Psoas muscle (tissue), 8 donors: ENCODE measurements around the gene GABRR1. TPM values are rescaled to one million over a fixed set of nuclear protein-coding genes. Genes with fewer than 3 reads are reported as not detected.
"Not testable (repeated sequence)": the region's sequence is repeated elsewhere in the genome, so short reads cannot be mapped to it uniquely, and the experiment has no call there.

Experiments
- ATAC-seq, 4 donors: fragments of 200-7000 bp; cut with Tn5 transposase; one replicate each; pipeline ENCODE4 v1.9.1; 2020; ENCODE audit warnings: moderate library complexity in 3 of 4, mild to moderate bottlenecking in 2 of 4
- DNase-seq, 2 donors: peaks; one replicate each; pipeline ENCODE4 v3.0.0-alpha.2; 2020
- H3K27ac ChIP-seq: fragments of 200-600 bp; one replicate; pipeline ENCODE4 v1.8.0; 2022
- H3K27me3 ChIP-seq, 3 donors: fragments of 200-600 bp in 1 of 3; one replicate each; pipeline versions ENCODE4 v1.6.1 to v1.8.0; 2013 to 2022; ENCODE audit warnings: low read length in 2 of 3, mild to moderate bottlenecking in 2 of 3, moderate library complexity in 1 of 3; ENCODE audit not compliant: insufficient read depth in 3 of 3
- H3K36me3 ChIP-seq, 2 donors: fragments of 200-600 bp in 1 of 2; one replicate each; pipeline versions ENCODE4 v1.6.1 to v1.8.0; 2013 to 2022; ENCODE audit warnings: low read depth in 1 of 2, mild to moderate bottlenecking in 1 of 2, moderate library complexity in 1 of 2; ENCODE audit not compliant: insufficient read depth in 1 of 2
- H3K4me1 ChIP-seq: fragments of 200-600 bp; one replicate; pipeline ENCODE4 v1.8.0; 2022
- H3K4me3 ChIP-seq: fragments of 200-600 bp; one replicate; pipeline ENCODE4 v1.8.0; 2022; ENCODE audit warnings: mild to moderate bottlenecking
- H3K9me3 ChIP-seq: fragments of 200-600 bp; one replicate; pipeline ENCODE4 v1.8.0; 2022
- WGBS, 3 donors: extraction: QIAGEN DNeasy Blood & Tissue Kit; methylation state at CpG; one replicate each; pipeline versions ENCODE4 v1.1.6 to v1.1.7; 2013; 5-methylcytosine and 5-hydroxymethylcytosine counted together
- intact Hi-C, 2 donors: fragments of 100-400 bp; cut with DNase I; formaldehyde crosslinking; loops; one replicate each; pipeline versions ENCODE4 v1.11.0 to v1.14.2; 2022
- polyA plus RNA-seq, 3 donors: library from polyadenylated mRNA; stranded (reverse); fragments of 200-250 nt; gene quantifications; one replicate each; pipeline ENCODE4 v1.2.3, GENCODE V29; 2013
- total RNA-seq, 4 donors: library from RNA; stranded (reverse); fragmentation: NEBNext Ultra II Directional in 2 of 4; extraction: Animal tissue kit (Norgen Biotek cat#: 25700) in 2 of 4; gene quantifications; one replicate each; pipeline versions ENCODE4 v1.2.1 to v1.2.4, GENCODE V29; 2021 to 2023
- TF ChIP-seq, protein P1 (sequence below): fragments of 200-600 bp; IDR thresholded peaks from one replicate; pipeline ENCODE4 v1.8.0; 2022; ENCODE audit warnings: antibody characterized with exemption
- donor health status: healthy with polysubstance abuse.
- donor health status: DM: no; HTN: no; CAD: no; lungs with moderate emphysema.
- donor health status: Bipolar disorder and iron deficiency.
- donor health status: healthy.
- donor health status: DM: yes; HTN: yes; CAD: no.
- donor health status: DM: no; HTN: no; CAD: no.
- donor health status: DM: no; HTN: no; CAD: no.
- donor health status: DM: yes; HTN: yes; CAD: no.

GABRR1 gene
- total and polyA plus RNA-seq, 7 donors, result 0.04 to 0.15 (median 0.10) TPM; not detected in 3

DNA sequence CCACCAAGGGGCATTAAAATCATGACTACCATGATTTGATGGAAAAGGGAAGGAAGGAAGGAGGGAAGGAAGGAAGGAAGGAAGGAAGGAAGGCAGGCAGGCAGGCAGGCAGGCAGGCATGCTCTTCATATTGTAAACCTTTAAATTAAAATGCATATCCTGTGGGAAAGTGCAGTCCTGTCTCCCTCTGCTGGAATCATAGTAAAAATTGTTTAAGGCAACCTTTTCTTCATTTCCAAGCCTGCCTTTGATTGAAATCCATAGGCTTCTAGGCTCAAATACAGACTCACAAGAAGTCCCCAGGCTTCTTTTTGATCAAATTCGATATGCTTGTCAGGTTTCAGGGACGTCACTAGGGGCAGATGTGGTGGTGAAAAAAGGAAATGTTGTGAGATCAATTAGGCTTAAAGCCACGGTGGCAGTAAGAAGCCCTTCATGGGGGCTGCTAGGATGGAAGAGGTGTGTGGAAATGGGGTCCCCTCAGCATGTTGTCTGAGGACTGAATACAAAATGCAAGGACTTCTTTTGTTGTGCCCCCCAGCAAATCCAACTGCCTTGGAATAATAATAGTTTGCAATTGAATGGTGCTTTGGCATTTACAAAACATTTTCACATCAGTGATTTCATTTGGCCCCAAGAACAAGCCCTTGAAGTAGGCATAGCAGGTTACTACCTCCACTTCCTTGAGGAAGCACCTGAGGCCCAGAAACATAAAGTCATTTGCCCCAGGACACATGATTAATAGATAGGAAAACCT lies 25.6 kb upstream of the GABRR1 start:
- 15 to 22% (median 20%) methylated on average over 3 of the region's 3 CpGs for WGBS, 3 donors
- Histone ChIP-seq H3K27me3 (no peaks in the 10 kb centered on the region), H3K4me3 (no peak overlapping the region), H3K9me3 (no peaks in the 10 kb centered on the region), H3K4me1 (peaks cover 3% of the 10 kb centered on the region), H3K27ac (peak overlapping the region; percentile 27), H3K36me3 (no peaks in the 10 kb centered on the region)
- DNase-seq, result no peak
- peak in 3 of 4 donors; percentile 53 to 87 (median 65) for ATAC-seq
- TF ChIP-seq, protein P1, sequence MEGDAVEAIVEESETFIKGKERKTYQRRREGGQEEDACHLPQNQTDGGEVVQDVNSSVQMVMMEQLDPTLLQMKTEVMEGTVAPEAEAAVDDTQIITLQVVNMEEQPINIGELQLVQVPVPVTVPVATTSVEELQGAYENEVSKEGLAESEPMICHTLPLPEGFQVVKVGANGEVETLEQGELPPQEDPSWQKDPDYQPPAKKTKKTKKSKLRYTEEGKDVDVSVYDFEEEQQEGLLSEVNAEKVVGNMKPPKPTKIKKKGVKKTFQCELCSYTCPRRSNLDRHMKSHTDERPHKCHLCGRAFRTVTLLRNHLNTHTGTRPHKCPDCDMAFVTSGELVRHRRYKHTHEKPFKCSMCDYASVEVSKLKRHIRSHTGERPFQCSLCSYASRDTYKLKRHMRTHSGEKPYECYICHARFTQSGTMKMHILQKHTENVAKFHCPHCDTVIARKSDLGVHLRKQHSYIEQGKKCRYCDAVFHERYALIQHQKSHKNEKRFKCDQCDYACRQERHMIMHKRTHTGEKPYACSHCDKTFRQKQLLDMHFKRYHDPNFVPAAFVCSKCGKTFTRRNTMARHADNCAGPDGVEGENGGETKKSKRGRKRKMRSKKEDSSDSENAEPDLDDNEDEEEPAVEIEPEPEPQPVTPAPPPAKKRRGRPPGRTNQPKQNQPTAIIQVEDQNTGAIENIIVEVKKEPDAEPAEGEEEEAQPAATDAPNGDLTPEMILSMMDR, result peak; percentile 56
- intact Hi-C loops, result loop anchor here (1.0 to 5.0 kb wide), 4 partner anchors 120 to 260 kb away; no protein-coding TSS in a partner anchor

DNA sequence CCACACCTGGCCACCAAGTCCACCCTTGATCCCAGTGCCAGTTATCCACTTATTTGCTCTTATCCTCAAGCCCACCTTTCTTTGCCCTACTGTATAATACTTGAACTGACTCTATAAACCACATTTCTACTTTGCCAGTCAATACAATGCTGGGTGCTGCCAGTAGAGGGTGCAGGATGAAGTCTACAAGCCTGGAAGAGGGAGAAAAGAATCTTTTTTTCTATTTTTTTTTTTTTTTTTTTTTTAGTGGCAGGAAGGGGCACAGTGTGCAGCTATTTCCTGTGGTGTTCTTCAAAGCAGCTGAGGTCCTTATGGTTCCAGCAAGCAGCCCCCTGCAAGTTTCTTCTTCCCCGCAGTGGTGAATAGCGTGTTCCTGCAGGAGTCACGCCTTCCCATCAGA lies 22.2 kb upstream of the GABRR1 start:
- intact Hi-C loops, result no loop called here
- H3K27ac ChIP-seq, result no peak overlapping the region
- H3K9me3 ChIP-seq, result no peaks in the 10 kb centered on the region
- TF ChIP-seq, protein P1, result peak; percentile 23
- no peak overlapping the region for H3K4me3 ChIP-seq
- DNase-seq (no peak), ATAC-seq (no peak)
- peaks cover 3% of the 10 kb centered on the region for H3K4me1 ChIP-seq
- 84 to 88% (median 86%) methylated on average over 3 of the region's 3 CpGs for WGBS, 3 donors
- no peaks in the 10 kb centered on the region for H3K36me3 ChIP-seq
- H3K27me3 ChIP-seq, result no peaks in the 10 kb centered on the region

DNA sequence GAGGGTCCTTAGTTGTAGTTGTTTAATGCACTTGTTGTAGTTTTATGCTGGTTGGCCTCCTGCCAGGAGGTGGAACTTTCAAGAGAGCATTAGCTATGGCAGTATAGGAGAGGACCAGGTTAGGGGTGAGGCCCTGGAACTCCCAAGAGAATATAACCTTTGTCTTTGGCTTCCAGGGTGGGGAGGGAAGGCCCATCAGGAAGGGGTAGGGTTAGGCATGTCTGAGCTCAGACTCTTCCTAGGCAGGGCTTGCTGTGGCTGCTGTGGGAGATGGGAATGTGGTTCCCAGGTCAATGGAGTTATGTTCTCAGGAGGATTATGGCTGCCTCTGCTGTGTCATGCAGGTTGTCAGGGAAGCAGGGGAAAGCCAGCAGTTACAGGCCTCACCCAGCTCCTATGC lies 20.0 kb upstream of the GABRR1 start:
- intact Hi-C loops, result no loop called here
- Histone ChIP-seq H3K27me3 (no peaks in the 10 kb centered on the region), H3K27ac (no peak overlapping the region), H3K36me3 (no peaks in the 10 kb centered on the region), H3K4me1 (no peaks in the 10 kb centered on the region), H3K9me3 (no peaks in the 10 kb centered on the region), H3K4me3 (no peak overlapping the region)
- DNase-seq, result no peak
- TF ChIP-seq, protein P1, result no peak
- no peak for ATAC-seq

DNA sequence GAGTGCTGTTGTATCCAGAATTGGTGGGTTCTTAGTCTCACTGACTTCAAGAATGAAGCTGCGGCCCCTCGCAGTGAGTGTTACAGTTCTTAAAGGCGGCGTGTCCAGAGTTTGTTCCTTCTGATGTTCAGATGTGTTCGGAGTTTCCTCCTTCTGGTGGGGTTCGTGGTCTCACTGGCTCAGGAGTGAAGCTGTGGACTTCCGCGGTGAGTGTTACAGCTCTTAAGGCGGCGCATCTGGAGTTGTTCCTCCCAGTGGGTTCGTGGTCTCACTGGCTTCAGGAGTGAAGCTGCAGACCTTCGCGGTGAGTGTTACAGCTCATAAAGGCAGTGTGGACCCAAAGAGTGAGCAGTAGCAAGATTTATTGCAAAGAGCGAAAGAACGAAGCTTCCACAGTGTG lies 16.4 kb upstream of the GABRR1 start:
- intact Hi-C loops, H3K27me3 ChIP-seq, H3K4me1 ChIP-seq, DNase-seq, H3K27ac ChIP-seq, ATAC-seq, H3K4me3 ChIP-seq, H3K36me3 ChIP-seq, H3K9me3 ChIP-seq: not testable (repeated sequence)
- WGBS, 3 donors, result 87 to 92% (median 88%) methylated on average over 13 to 15 of the region's 15 CpGs

DNA sequence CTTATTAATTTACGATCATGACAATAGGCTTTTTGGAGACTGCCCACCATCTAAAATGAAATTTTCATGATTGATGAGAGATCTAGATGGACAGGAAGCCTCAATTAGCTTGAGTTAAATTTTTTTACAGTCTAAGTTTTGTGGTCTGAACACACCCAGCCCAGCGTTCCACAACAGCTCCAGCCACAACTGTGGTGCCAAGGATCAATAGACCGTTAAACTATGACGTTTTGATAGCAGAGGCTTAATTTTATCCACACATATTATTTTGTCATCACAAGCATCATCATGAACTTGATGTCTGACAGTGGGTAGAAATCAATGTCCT lies 5.5 kb upstream of the GABRR1 start:
- WGBS, 3 donors, result 50 to 65% (median 62%) methylated on average over 4 of the region's 4 CpGs
- TF ChIP-seq, protein P1, result no peak
- no peak overlapping the region for H3K4me3 ChIP-seq
- H3K9me3 ChIP-seq, result no peaks in the 10 kb centered on the region
- intact Hi-C loops, result no loop called here
- H3K27me3 ChIP-seq, result no peaks in the 10 kb centered on the region
- H3K27ac ChIP-seq, result peak overlapping the region; percentile 25
- DNase-seq, result no peak
- peaks cover 13% of the 10 kb centered on the region for H3K4me1 ChIP-seq
- no peaks in the 10 kb centered on the region for H3K36me3 ChIP-seq
- peak in 1 of 4 donors; percentile 29 for ATAC-seq
